NB4 (cell line): ENCODE data around the gene PPM1L.

Experiments used
- CTCF ChIP-seq: IDR thresholded peaks from one replicate; pipeline ENCODE4 v1.5.1; 2012; ENCODE audit warnings: low read depth, low read length
- MAX ChIP-seq: IDR thresholded peaks from 2 replicates; pipeline ENCODE4 v1.6.1; 2011; ENCODE audit warnings: low read depth, low read length
- MYC ChIP-seq: IDR thresholded peaks from 2 replicates; pipeline ENCODE4 v1.6.1; 2011; ENCODE audit warnings: low read depth, low read length
- POLR2A ChIP-seq: IDR thresholded peaks from 2 replicates; pipeline ENCODE4 v1.6.1; 2011; ENCODE audit warnings: mild to moderate bottlenecking; ENCODE audit not compliant: insufficient read length; ENCODE audit errors: extremely low read depth

GRCh38 chr3:160747422-160747821 lies 8.6 kb upstream of the PPM1L start:
- TF ChIP-seq POLR2A = no peak
- TF ChIP-seq CTCF = no peak
- TF ChIP-seq MYC = no peak
- no peak for TF ChIP-seq MAX
